Suprapubic skin (tissue), 4 donors: ENCODE data around the gene KIAA1217. TPM values are rescaled to one million over a fixed set of nuclear protein-coding genes. Genes with fewer than 3 reads are reported as not detected.

Experiments
- DNase-seq, 2 donors: peaks; one replicate each; pipeline ENCODE4 v3.0.0-alpha.2; 2019; ENCODE audit warnings: low spot score in 2 of 2
- H3K27ac ChIP-seq: fragments of 200-600 bp; sonication (generic); one replicate; pipeline ENCODE4 v1.5.1; 2019
- H3K27me3 ChIP-seq: fragments of 200-600 bp; sonication (generic); one replicate; pipeline ENCODE4 v1.5.1; 2019
- H3K36me3 ChIP-seq: fragments of 200-600 bp; sonication (generic); one replicate; pipeline ENCODE4 v1.5.1; 2019
- H3K4me1 ChIP-seq: fragments of 200-600 bp; sonication (generic); one replicate; pipeline ENCODE4 v1.5.1; 2019
- H3K4me3 ChIP-seq: fragments of 200-600 bp; sonication (generic); one replicate; pipeline ENCODE4 v1.5.1; 2019; ENCODE audit warnings: mild to moderate bottlenecking
- H3K9me3 ChIP-seq: fragments of 200-600 bp; sonication (generic); one replicate; pipeline ENCODE4 v1.5.1; 2019
- EP300 ChIP-seq: sonication (generic); formaldehyde crosslinking; IDR thresholded peaks from one replicate; pipeline ENCODE4 v1.6.1; 2017; ENCODE audit warnings: antibody characterized with exemption
- POLR2A ChIP-seq, 2 donors: fragments of 450-650 bp; IDR thresholded peaks; one replicate each; pipeline ENCODE4 v1.6.1; 2017; ENCODE audit warnings: antibody characterized with exemption in 2 of 2, mild to moderate bottlenecking in 2 of 2, moderate library complexity in 2 of 2
- POLR2AphosphoS5 ChIP-seq, 3 donors: sonication (generic); formaldehyde crosslinking; IDR thresholded peaks; one replicate each; pipeline ENCODE4 v1.6.1; 2017; ENCODE audit warnings: antibody characterized with exemption in 3 of 3
- whole genome bisulfite sequencing: methylation state at CpG from one replicate; pipeline ENCODE4 v1.1.5; 2018; 5-methylcytosine and 5-hydroxymethylcytosine counted together
- total RNA-seq, 4 donors: library from RNA; depleted of rRNA; stranded (reverse); fragments of >200 nt; gene quantifications; one replicate each; pipeline ENCODE4 v1.1.0, GENCODE V29; 2016
- TF ChIP-seq, protein P1 (sequence below), 2 donors: fragments of 200-600 bp in 1 of 2; fragments of 450-650 bp in 1 of 2; sonication (generic) in 1 of 2; IDR thresholded peaks; one replicate each; pipeline ENCODE4 v1.5.1; 2016 to 2019; ENCODE audit warnings: antibody characterized with exemption in 2 of 2, mild to moderate bottlenecking in 1 of 2, moderate library complexity in 1 of 2

KIAA1217 gene
- total RNA-seq, 4 donors from 2014 or later: 59.2 to 109 (median 72.1) TPM

DNA sequence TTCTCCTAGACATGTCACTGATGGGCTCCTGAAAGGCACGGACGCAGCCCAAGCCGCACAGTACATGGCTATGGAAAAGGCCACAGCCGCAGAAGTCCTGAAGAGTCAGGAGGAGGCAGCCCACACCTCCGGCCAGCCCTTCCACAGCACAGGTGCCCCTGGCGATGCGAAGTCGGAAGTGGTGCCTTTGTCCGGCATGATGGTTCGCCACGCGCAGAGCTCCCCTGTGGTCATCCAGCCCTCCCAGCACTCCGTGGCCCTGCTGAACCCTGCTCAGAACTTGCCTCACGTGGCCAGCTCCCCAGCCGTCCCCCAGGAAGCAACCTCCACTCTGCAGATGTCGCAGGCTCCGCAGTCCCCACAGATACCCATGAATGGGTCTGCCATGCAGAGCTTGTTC is 315.4 kb downstream of the KIAA1217 start:
- H3K4me3 ChIP-seq: no peak overlapping the region
- 98% methylated on average over 9 of the region's 17 CpGs for WGBS
- H3K36me3 ChIP-seq: peaks cover 73% of the 10 kb centered on the region
- TF ChIP-seq, protein P1, sequence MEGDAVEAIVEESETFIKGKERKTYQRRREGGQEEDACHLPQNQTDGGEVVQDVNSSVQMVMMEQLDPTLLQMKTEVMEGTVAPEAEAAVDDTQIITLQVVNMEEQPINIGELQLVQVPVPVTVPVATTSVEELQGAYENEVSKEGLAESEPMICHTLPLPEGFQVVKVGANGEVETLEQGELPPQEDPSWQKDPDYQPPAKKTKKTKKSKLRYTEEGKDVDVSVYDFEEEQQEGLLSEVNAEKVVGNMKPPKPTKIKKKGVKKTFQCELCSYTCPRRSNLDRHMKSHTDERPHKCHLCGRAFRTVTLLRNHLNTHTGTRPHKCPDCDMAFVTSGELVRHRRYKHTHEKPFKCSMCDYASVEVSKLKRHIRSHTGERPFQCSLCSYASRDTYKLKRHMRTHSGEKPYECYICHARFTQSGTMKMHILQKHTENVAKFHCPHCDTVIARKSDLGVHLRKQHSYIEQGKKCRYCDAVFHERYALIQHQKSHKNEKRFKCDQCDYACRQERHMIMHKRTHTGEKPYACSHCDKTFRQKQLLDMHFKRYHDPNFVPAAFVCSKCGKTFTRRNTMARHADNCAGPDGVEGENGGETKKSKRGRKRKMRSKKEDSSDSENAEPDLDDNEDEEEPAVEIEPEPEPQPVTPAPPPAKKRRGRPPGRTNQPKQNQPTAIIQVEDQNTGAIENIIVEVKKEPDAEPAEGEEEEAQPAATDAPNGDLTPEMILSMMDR (IDR thresholded peaks at IDR 0.05): no peak
- TF ChIP-seq EP300 (no peak), POLR2AphosphoS5 (IDR thresholded peaks at IDR 0.05) (no peak), POLR2A (IDR thresholded peaks at IDR 0.05) (no peak)
- no peaks in the 10 kb centered on the region for H3K9me3 ChIP-seq
- no peak overlapping the region for H3K27ac ChIP-seq
- H3K4me1 ChIP-seq: no peaks in the 10 kb centered on the region
- DNase-seq: no peak
- H3K27me3 ChIP-seq: no peaks in the 10 kb centered on the region

DNA sequence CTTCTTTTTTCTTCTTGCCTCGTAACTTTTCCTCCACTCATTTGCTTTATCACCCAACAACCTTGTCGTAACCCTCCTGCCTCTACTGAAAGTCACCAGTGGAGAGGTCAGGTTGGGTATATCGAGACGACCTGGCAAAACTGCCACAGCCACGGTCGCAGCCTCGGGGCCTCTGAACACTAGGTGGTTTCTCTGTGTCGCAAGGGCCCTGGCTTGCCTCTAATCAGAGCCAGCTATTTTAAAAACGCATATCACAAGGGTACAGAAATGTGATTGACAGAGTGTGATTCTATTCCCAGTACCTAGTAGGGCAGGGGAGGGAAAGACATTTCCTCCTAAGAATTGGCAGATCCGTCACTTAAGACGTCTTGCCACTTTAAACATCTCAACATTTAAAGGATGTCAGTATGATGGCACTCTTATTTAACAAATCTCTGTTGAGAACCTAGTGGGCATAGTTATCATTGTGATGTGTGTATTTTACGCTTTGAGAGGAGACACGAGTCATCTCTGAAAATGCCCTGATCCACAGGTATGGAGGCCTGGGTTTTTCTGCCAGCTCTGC is 317.2 kb downstream of the KIAA1217 start:
- H3K36me3 ChIP-seq: peaks cover 85% of the 10 kb centered on the region
- no peaks in the 10 kb centered on the region for H3K9me3 ChIP-seq
- DNase-seq: no peak
- H3K4me3 ChIP-seq: no peak overlapping the region
- H3K4me1 ChIP-seq: no peaks in the 10 kb centered on the region
- no peak for TF ChIP-seq POLR2A (IDR thresholded peaks at IDR 0.05)
- no peak for TF ChIP-seq POLR2AphosphoS5 (IDR thresholded peaks at IDR 0.05)
- TF ChIP-seq, protein P1 (IDR thresholded peaks at IDR 0.05): no peak
- TF ChIP-seq EP300: no peak
- H3K27me3 ChIP-seq: no peaks in the 10 kb centered on the region
- WGBS: 90% methylated on average over 13 of the region's 13 CpGs
- no peak overlapping the region for H3K27ac ChIP-seq

DNA sequence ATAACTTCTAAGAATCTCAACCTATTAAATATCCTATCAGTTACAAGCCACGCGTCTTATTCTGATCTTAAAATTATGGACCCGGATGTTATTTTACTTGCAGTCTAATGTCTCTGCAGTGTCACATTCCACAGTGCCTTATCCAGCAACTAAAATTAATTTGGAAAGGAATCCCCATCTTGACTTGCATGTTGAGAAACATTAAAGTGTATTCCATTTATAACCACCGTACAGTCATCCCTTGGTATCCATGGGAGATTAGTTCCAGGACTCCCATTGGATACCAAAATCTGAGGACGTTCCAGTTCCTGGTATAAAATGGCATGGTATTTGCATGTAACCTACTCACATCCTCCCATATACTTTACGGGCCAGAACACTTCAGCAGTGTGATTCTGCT is 320.0 kb downstream of the KIAA1217 start:
- no peak for TF ChIP-seq POLR2AphosphoS5 (IDR thresholded peaks at IDR 0.05)
- no peak for TF ChIP-seq EP300
- no peak for TF ChIP-seq POLR2A (IDR thresholded peaks at IDR 0.05)
- TF ChIP-seq, protein P1 (IDR thresholded peaks at IDR 0.05): no peak
- Histone ChIP-seq H3K4me3 (no peak overlapping the region), H3K36me3 (peaks cover 95% of the 10 kb centered on the region), H3K27ac (no peak overlapping the region), H3K4me1 (no peaks in the 10 kb centered on the region), H3K27me3 (no peaks in the 10 kb centered on the region), H3K9me3 (no peaks in the 10 kb centered on the region)
- 91% methylated on average over 6 of the region's 6 CpGs for WGBS
- DNase-seq: no peak

DNA sequence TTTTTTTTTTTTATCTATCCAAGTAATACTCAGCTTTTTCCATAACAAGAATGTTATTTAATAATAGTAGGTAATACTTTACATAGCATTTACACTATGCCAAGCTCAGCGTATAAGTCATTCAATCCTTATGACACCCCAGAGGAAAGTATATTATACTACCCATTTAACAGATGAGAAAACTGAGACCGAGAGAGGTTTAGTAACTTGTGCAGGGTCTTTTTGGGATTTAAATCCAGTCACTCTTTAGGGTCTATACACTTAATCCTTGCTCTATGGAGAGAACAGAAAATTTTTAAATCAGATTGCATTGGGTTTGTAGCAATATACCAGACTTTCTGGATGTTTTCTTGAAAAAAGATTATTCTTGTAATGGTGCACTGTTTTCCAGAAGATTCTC is 322.5 kb downstream of the KIAA1217 start:
- Histone ChIP-seq H3K4me3 (no peak overlapping the region), H3K9me3 (no peaks in the 10 kb centered on the region), H3K27ac (no peak overlapping the region), H3K36me3 (peaks cover 95% of the 10 kb centered on the region), H3K27me3 (no peaks in the 10 kb centered on the region), H3K4me1 (no peaks in the 10 kb centered on the region)
- DNase-seq: no peak
- WGBS: 94% methylated on average over 2 of the region's 2 CpGs
- TF ChIP-seq POLR2A (IDR thresholded peaks at IDR 0.05) (no peak), POLR2AphosphoS5 (IDR thresholded peaks at IDR 0.05) (no peak), EP300 (no peak)
- TF ChIP-seq, protein P1 (IDR thresholded peaks at IDR 0.05): no peak

DNA sequence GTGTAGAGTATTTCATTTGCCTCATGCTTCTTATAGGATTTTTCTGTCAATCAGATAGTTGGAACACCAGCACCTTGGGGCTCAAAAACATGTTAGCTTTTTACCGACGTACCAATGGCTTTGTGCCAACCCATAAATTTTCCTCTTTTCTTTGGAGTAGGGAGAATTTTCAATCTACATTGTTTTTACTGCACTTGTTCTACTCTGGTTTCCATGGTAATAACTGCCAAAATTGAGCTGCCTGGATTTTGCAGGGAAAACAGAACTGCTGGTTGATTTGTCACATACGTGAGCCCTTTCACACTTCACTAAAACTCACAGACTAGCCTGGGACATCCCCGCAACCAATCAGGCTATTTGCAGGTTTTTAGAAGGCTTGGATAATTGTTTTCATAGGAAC is 325.0 kb downstream of the KIAA1217 start:
- Histone ChIP-seq H3K4me3 (no peak overlapping the region), H3K36me3 (peaks cover 93% of the 10 kb centered on the region), H3K4me1 (no peaks in the 10 kb centered on the region), H3K9me3 (no peaks in the 10 kb centered on the region), H3K27ac (no peak overlapping the region), H3K27me3 (no peaks in the 10 kb centered on the region)
- 87% methylated on average over 4 of the region's 4 CpGs for WGBS
- no peak for DNase-seq
- TF ChIP-seq EP300 (no peak), POLR2AphosphoS5 (IDR thresholded peaks at IDR 0.05) (no peak), POLR2A (IDR thresholded peaks at IDR 0.05) (no peak)
- TF ChIP-seq, protein P1 (IDR thresholded peaks at IDR 0.05): no peak
